NCI-H748 treated with DMSO at 0.1 percent for 48 hours (cell line): ENCODE results near the gene GTF2F2.
A peak's percentile ranks its signal among the peaks of the same experiment; 100 is the strongest.
"Not testable (repeated sequence)": the region's sequence is repeated elsewhere in the genome, so short reads cannot be mapped to it uniquely, and the experiment has no call there.

Source experiments
- DNase-seq: peaks from one replicate; lab custom pipeline; 2025; lab: John Stamatoyannopoulos, UW

Gene GTF2F2

GRCh38 chr13:45215392-45216077 is 95.2 kb downstream of the GTF2F2 start:
- DNase-seq: no peak

- DNase-seq: no peak
Observed at GRCh38 chr13:45216193-45216592, 95.9 kb downstream of the GTF2F2 start.

GRCh38 chr13:45218689-45219088 is 98.4 kb downstream of the GTF2F2 start:
- DNase-seq: no peak

- no peak for DNase-seq
Observed at GRCh38 chr13:45219123-45219891, 99.0 kb downstream of the GTF2F2 start.

- DNase-seq: peak; percentile 45
Observed at GRCh38 chr13:45219938-45220375, 99.6 kb downstream of the GTF2F2 start.

- DNase-seq: no peak
Observed at GRCh38 chr13:45220403-45220802, 100.1 kb downstream of the GTF2F2 start.

- no peak for DNase-seq
Observed at GRCh38 chr13:45222516-45222915, 102.2 kb downstream of the GTF2F2 start.

- no peak for DNase-seq
Observed at GRCh38 chr13:45222919-45223318, 102.6 kb downstream of the GTF2F2 start.

GRCh38 chr13:45224176-45224575 is 103.9 kb downstream of the GTF2F2 start:
- DNase-seq: no peak

- no peak for DNase-seq
Observed at GRCh38 chr13:45225370-45225769, 105.1 kb downstream of the GTF2F2 start.

- DNase-seq: no peak
Observed at GRCh38 chr13:45226024-45226423, 105.7 kb downstream of the GTF2F2 start.

GRCh38 chr13:45228002-45228401 is 107.7 kb downstream of the GTF2F2 start:
- DNase-seq: no peak

- no peak for DNase-seq
Observed at GRCh38 chr13:45229172-45229571, 108.9 kb downstream of the GTF2F2 start.

- no peak for DNase-seq
Observed at GRCh38 chr13:45231305-45231704, 111.0 kb downstream of the GTF2F2 start.

GRCh38 chr13:45231722-45232121 is 111.4 kb downstream of the GTF2F2 start:
- DNase-seq: peak; percentile 39

GRCh38 chr13:45232591-45232990 is 112.3 kb downstream of the GTF2F2 start:
- DNase-seq: no peak

GRCh38 chr13:45238945-45239795 is 118.9 kb downstream of the GTF2F2 start:
- no peak for DNase-seq

GRCh38 chr13:45240143-45240542 is 119.8 kb downstream of the GTF2F2 start:
- no peak for DNase-seq

- DNase-seq: no peak
Observed at GRCh38 chr13:45242070-45242469, 121.8 kb downstream of the GTF2F2 start.

GRCh38 chr13:45242524-45242923 is 122.2 kb downstream of the GTF2F2 start:
- no peak for DNase-seq

- no peak for DNase-seq
Observed at GRCh38 chr13:45243077-45243476, 122.8 kb downstream of the GTF2F2 start.

- DNase-seq: not testable (repeated sequence)
Observed at GRCh38 chr13:45244736-45245135, 124.4 kb downstream of the GTF2F2 start.

- no peak for DNase-seq
Observed at GRCh38 chr13:45249662-45250061, 129.4 kb downstream of the GTF2F2 start.
